Measurements from ENCODE around the gene SLC38A6. TPM values are rescaled to one million over a fixed set of nuclear protein-coding genes. Genes with fewer than 3 reads are reported as not detected.

SLC38A6 gene
- total RNA-seq, 6 donors from 2014 or later: 13.7 to 37.7 (median 23.8) TPM

- H3K36me3 ChIP-seq: no peaks in the 10 kb centered on the region
- no peak for ATAC-seq (ENCODE audit: low FRiP score in 2 of 2)
- H3K27ac ChIP-seq: no peak overlapping the region
- no peak overlapping the region for H3K4me3 ChIP-seq
- H3K9me3 ChIP-seq: no peaks in the 10 kb centered on the region
- H3K4me1 ChIP-seq: peaks cover 0 to 4% (median 2%) of the 10 kb centered on the region in 4 donors
- H3K27me3 ChIP-seq: no peaks in the 10 kb centered on the region
- no peak for DNase-seq
- TF ChIP-seq POLR2AphosphoS5 (IDR thresholded peaks at IDR 0.05) (no peak), CTCF (IDR thresholded peaks at IDR 0.05) (no peak), EP300 (IDR thresholded peaks at IDR 0.05) (no peak), POLR2A (IDR thresholded peaks at IDR 0.05) (no peak)
These were observed 52.8 kb downstream of the SLC38A6 start for GRCh38 chr14:61033855-61034254.

GRCh38 chr14:61034416-61035120, 53.5 kb downstream of the SLC38A6 start:
- no peak for DNase-seq
- ATAC-seq (ENCODE audit: low FRiP score in 2 of 2): no peak
- TF ChIP-seq EP300 (IDR thresholded peaks at IDR 0.05) (no peak), CTCF (IDR thresholded peaks at IDR 0.05) (no peak), POLR2A (IDR thresholded peaks at IDR 0.05) (no peak), POLR2AphosphoS5 (IDR thresholded peaks at IDR 0.05) (no peak)

GRCh38 chr14:61037215-61037614, 56.2 kb downstream of the SLC38A6 start:
- whole genome bisulfite sequencing, 2 donors: 83 to 93% methylated on average over 3 of the region's 3 CpGs
- H3K36me3 ChIP-seq: no peaks in the 10 kb centered on the region
- ATAC-seq (ENCODE audit: low FRiP score in 2 of 2) (no peak), DNase-seq (no peak)
- H3K4me1 ChIP-seq: peaks cover 0 to 4% (median 2%) of the 10 kb centered on the region in 4 donors
- no peak overlapping the region for H3K4me3 ChIP-seq
- no peak overlapping the region for H3K27ac ChIP-seq
- no peaks in the 10 kb centered on the region for H3K9me3 ChIP-seq
- TF ChIP-seq EP300 (IDR thresholded peaks at IDR 0.05) (no peak), CTCF (IDR thresholded peaks at IDR 0.05) (no peak), POLR2A (IDR thresholded peaks at IDR 0.05) (no peak), POLR2AphosphoS5 (IDR thresholded peaks at IDR 0.05) (no peak)
- H3K27me3 ChIP-seq: no peaks in the 10 kb centered on the region

More at GRCh38 chr14:61034416-61035120, 53.5 kb downstream of the SLC38A6 start:
- 45 to 64% methylated on average over 4 of the region's 4 CpGs for WGBS, 2 donors
- Histone ChIP-seq H3K27ac (no peak overlapping the region), H3K4me1 (peaks cover 0 to 4% (median 2%) of the 10 kb centered on the region in 4 donors), H3K27me3 (no peaks in the 10 kb centered on the region), H3K36me3 (no peaks in the 10 kb centered on the region), H3K9me3 (no peaks in the 10 kb centered on the region), H3K4me3 (no peak overlapping the region)

- ATAC-seq (ENCODE audit: low FRiP score in 2 of 2) (no peak), DNase-seq (no peak)
- WGBS, 2 donors: 74 to 80% methylated on average over 3 of the region's 3 CpGs
- no peaks in the 10 kb centered on the region for H3K36me3 ChIP-seq
- H3K27me3 ChIP-seq: no peaks in the 10 kb centered on the region
- H3K4me3 ChIP-seq: no peak overlapping the region
- no peak for TF ChIP-seq POLR2AphosphoS5 (IDR thresholded peaks at IDR 0.05)
- H3K27ac ChIP-seq: no peak overlapping the region
- no peaks in the 10 kb centered on the region for H3K4me1 ChIP-seq
- no peaks in the 10 kb centered on the region for H3K9me3 ChIP-seq
These were observed 60.7 kb downstream of the SLC38A6 start for GRCh38 chr14:61041704-61042103.

GRCh38 chr14:61042220-61042619, 61.2 kb downstream of the SLC38A6 start:
- Histone ChIP-seq H3K4me3 (no peak overlapping the region), H3K36me3 (no peaks in the 10 kb centered on the region), H3K27ac (no peak overlapping the region), H3K4me1 (no peaks in the 10 kb centered on the region), H3K27me3 (no peaks in the 10 kb centered on the region), H3K9me3 (no peaks in the 10 kb centered on the region)
- DNase-seq: no peak
- TF ChIP-seq CTCF (IDR thresholded peaks at IDR 0.05) (no peak), POLR2A (IDR thresholded peaks at IDR 0.05) (no peak)
- ATAC-seq (ENCODE audit: low FRiP score in 2 of 2): no peak
